ENCODE measurements around the gene TTLL12.

The TTLL12 gene

GRCh38 chr22:43186272-43187170 is at the start of gene TTLL12:
Gene TTLL12 (minus strand): TSS chr22:43187134. CDS start chr22:43187069, 65 bp downstream.
- DNase-seq, result peak; percentile 57

DNA sequence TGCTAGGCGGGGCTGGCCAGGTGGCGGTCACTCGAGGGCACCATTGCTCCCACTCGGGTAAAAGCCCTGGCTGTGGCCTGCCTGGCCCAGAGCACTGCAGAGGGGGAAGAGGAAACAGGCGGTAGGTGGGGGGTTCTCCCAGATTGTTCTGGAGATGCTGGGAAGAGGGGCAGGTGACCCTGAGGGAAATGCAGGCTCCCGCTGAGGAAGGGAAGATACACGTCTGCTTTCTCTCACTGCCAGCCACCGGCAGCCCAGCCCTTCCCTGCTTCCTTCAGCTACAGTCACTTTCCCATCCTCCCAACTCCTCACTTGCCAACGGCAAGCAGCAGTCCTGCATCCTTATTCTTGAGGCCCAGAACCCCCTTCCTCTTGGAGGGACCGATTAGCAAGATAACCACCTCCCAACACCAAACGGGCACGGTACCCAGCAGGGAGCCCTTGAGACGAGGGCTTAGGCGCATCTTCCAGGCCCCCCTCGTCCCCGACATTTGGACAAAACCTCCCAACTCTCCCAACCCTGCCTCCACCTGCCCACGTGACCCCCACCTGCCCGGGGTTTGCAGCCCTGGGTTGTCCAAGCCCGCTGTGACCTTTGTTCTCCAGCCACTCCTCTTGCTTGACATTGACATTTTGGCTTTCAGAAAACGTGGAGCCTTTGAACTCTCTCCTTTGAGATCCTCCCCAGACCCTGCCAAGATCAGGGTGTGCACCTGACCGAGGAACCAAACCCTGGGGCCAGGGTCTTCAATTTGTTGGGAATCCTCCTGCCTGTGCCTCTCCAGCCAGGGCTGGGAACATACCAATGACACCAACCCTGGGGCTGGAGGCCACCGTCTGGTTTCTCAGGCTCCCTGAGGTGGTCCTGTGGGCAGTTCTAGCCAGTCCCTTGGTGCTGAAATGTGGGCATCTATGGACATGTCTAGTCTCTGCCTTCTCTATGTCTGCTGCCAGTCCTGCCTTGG is 48.8 kb upstream of the TTLL12 start:
- DNase-seq, result no peak

GRCh38 chr22:43234264-43234988 is 47.5 kb upstream of the TTLL12 start:
- no peak for DNase-seq

GRCh38 chr22:43233529-43233928 is 46.6 kb upstream of the TTLL12 start:
- DNase-seq, result no peak

GRCh38 chr22:43232445-43232844 is 45.5 kb upstream of the TTLL12 start:
- DNase-seq, result no peak

- no peak for DNase-seq
Measured at GRCh38 chr22:43231724-43232034, 44.7 kb upstream of the TTLL12 start.

GRCh38 chr22:43230971-43231723 is 44.2 kb upstream of the TTLL12 start:
- DNase-seq, result peak; percentile 59

GRCh38 chr22:43230571-43230970 is 43.6 kb upstream of the TTLL12 start:
- no peak for DNase-seq

DNA sequence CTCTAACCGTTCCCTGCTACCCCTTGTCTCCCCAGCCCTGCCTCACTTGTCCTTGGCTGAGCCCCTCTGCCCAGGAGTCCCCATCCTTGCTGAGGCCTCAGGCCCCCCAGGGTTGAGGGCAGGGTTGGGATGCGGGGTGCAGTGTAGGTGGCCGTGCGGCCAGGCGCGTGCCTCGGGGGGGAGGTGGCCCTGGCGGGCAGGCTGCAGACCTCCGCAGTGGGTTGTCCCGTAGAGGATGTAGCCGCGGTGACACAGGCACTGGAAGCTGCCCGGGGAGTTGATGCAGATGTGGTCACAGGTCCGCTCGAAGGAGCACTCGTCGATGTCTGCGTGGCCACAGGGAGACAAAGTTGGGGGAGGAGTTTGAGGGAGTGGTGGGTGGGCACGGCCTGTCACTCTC is 41.9 kb upstream of the TTLL12 start:
- DNase-seq, result no peak

DNA sequence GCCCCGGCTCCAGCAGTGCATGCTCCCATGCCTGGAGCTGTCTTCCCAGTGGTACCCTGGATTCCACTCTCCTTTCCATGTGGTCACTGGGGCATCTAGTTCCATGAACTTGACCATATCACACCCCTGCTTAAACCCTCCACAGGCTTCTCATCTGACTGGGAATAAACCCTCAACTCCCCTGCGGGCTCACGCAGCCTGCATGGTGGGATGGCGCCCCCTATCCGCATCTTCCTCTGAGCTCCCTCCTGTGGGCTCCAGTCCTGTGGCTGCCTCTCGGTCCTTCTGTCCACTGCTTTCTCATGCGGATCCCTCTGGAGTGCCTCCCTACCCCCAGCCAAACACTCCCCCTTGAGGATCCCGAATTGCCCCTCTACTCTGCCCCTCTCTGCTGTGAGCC is 41.4 kb upstream of the TTLL12 start:
- no peak for DNase-seq

DNA sequence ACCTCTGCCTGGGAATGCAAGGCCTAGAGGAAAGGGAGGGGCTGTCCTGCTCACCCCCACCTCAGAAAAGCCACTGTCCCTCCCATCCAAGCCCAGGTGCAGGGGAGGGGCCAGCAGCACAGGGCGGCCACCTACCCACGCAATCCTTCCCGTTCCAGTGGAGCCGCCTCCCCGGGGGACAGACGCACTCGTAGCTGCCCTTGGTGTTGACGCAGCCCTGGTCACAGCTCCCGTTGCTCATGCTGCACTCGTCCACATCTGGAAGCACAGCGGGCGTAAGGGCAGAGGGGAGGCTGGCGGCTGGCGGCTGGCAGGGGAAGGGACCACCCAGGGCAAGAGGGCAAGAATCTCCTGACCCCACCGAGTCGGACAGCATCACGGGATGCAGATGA is 40.3 kb upstream of the TTLL12 start:
- no peak for DNase-seq

GRCh38 chr22:43226377-43227238 is 39.7 kb upstream of the TTLL12 start:
- no peak for DNase-seq

DNA sequence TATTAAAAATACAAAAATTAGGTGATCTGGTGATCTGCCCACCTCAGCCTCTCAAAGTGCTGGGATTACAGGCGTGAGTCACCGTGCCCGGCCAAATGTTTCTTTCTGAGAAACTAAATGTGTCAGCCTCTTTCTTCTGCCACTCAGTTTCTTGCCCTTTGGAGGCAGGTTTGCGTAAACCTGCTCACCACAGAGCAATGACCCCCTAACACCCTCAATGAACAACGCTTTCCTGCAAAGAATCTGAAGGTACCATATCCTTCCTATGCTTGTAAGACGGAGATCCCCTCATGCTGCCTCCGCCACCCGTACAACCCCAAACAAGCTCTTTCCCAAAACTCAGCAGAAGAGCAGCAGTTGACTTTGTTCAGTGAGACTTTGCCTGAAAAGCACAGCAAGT is 38.7 kb upstream of the TTLL12 start:
- no peak for DNase-seq

GRCh38 chr22:43222987-43223386 is 36.1 kb upstream of the TTLL12 start:
- no peak for DNase-seq

- DNase-seq, result no peak
Measured at GRCh38 chr22:43222262-43222661, 35.3 kb upstream of the TTLL12 start.

DNA sequence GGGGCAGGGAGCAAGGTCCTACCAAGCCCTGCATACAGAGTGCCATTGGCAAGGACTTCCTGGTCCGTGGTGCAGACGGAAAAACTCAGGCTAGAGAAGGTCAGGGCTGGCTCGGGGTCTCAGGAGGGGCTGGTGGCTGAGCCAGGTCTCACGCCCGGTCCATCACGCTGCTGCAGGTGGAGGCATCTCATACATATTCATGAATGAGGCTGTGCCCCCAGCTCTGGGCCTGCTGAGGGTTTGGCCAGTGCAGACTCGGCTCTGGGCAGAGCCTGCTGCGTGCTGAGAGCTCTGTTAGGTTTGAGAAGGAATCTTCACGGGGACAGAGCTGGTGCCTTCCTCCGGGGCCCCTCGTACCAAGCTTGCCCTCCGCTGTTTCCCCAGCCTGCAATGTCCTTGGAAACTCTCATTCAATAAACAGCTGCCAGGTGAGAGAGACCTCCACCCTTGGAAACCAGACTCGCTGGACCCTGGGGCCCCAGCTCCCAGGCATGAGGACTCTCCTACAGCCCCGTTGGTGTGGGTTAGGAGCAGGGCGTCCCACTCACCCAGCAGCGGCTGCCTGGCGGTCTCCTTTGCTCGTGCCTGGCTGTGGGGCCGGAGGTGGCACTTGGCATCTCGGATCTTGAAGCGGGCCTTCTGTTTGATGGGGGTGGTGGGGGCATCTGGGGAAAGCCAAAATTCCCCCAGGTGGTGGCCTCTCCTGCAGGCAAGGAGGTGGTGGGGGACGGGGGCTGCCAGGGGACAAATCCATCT is 33.9 kb upstream of the TTLL12 start:
- DNase-seq, result no peak

DNA sequence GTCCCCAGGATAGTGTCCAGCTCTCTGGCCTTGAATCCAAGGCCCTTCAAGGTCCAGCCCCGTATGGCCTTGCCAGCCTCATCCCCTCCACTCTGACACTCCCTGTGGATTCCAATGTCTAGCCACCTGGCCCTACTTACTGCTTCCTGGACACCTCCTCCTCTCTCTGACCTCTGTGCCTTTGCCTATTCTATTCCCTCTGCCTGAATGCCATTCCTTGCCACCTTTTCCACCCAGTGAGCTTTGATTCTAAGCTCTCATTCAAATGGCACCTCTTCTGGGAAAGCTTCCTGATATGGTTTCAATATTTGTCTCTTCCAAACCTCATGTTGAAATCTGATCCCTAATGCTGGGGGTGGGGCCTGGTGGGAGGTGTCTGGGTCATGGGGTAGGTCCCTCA is 31.9 kb upstream of the TTLL12 start:
- no peak for DNase-seq

DNA sequence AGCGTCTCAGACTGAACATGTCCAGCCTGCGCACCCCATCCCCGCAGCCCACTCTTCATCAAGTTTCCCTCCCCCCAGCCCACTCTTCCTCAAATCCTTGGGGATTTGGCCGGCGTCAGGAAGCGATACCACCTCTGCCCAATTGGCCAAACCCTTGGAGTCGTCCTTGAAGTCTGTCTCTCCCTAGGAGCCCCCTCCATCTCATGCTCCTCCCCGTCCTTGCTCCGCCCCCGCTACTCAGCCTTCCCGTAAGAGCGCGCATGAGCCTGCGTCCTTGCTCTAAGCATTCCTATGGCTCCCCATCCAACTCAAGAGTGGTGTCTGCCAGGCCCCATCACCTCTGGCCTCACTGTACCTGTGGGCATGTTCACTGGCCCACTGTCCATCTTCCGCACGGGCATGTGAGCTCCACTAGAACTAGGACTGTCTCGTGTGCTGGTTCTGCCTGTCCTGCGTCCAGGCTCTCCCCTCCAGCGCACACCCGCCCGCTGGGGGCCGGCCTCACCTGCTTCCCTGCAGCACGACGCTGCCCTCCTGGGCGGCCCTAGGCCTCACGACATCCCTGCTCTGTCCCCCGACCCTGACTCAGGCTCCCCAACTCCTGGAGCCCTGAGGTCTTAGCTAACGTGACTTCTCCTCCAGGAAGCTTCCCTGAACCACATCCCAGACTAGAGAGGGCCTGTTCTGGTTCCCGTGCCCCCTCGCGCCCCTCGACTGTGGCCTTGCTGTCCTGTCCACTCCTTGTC is 30.5 kb upstream of the TTLL12 start:
- DNase-seq, result no peak

DNA sequence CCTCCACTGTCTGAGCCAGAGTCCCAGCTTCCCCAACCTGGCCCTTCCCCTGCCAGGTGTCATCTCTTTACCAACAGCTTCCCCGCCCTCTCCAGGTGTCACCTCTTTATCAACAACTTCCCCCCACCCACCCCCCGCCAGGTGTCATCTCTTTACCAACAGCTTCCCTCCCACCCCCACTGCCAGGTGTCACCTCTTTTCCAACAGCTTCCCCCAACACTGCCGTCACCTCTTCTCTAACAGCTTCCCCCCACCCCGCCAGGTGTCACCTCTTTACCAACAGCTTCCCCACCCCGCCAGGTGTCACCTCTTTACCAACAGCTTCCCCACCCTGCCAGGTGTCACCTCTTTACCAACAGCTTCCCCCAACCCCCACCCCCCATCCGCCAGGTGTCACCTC is 29.8 kb upstream of the TTLL12 start:
- DNase-seq, result peak; percentile 49

- no peak for DNase-seq
Measured at GRCh38 chr22:43213962-43214361, 27.0 kb upstream of the TTLL12 start.
